WTC11 (cell line): ENCODE data around the gene PAMR1. TPM values are rescaled to one million over a fixed set of nuclear protein-coding genes. Genes with fewer than 3 reads are reported as not detected.

Source experiments
- ATAC-seq: fragments of 200-7000 bp; cut with Tn5 transposase; 2 replicates; pipeline ENCODE4 v1.10.0; 2021; ENCODE audit warnings: mild to moderate bottlenecking, moderate library complexity
- CTCF ChIA-PET: fragments of 300-600 bp; sonication (Branson Sonifier 250); formaldehyde crosslinking; loops from one replicate; lab custom pipeline; 2021; ENCODE audit warnings: antibody characterized with exemption; lab: Charles Lee
- POLR2A ChIA-PET: fragments of 350-600 bp; sonication (Branson Sonifier 250); formaldehyde crosslinking; loops from one replicate; lab custom pipeline; 2021; ENCODE audit warnings: antibody characterized with exemption; lab: Charles Lee
- DNase-seq: peaks from one replicate; pipeline ENCODE4 v3.0.0; 2021; ENCODE audit warnings: low spot score
- H3K27ac Mint-ChIP-seq: 2 replicates; pipeline ENCODE4 v1.8.0; 2021; ENCODE audit warnings: mixed read lengths
- H3K27me3 Mint-ChIP-seq: 2 replicates; pipeline ENCODE4 v1.8.0; 2021; ENCODE audit warnings: low read depth, mild to moderate bottlenecking, moderate library complexity, mixed read lengths
- H3K36me3 Mint-ChIP-seq: 2 replicates; pipeline ENCODE4 v1.8.0; 2021; ENCODE audit warnings: mixed read lengths
- H3K4me1 Mint-ChIP-seq: 2 replicates; pipeline ENCODE4 v1.8.0; 2022; ENCODE audit warnings: mixed read lengths
- H3K4me3 Mint-ChIP-seq: 2 replicates; pipeline ENCODE4 v1.8.0; 2021; ENCODE audit warnings: mild to moderate bottlenecking, moderate library complexity, mixed read lengths
- H3K9me3 Mint-ChIP-seq: 2 replicates; pipeline ENCODE4 v1.8.0; 2021; ENCODE audit warnings: mixed read lengths
- CTCF ChIP-seq: fragments of 200-600 bp; IDR thresholded peaks from 2 replicates; pipeline ENCODE4 v1.8.0; 2022; ENCODE audit warnings: antibody characterized with exemption
- E2F5 ChIP-seq: sonication (generic); formaldehyde crosslinking; IDR thresholded peaks from 2 replicates; pipeline ENCODE4 v1.8.1; 2022; ENCODE audit warnings: mild to moderate bottlenecking, moderate library complexity, missing genetic modification reagents
- ETV6 ChIP-seq: sonication (generic); formaldehyde crosslinking; IDR thresholded peaks from 2 replicates; pipeline ENCODE4 v1.8.1; 2022; ENCODE audit warnings: mild to moderate bottlenecking, missing genetic modification reagents
- FOXK1 ChIP-seq: sonication (generic); formaldehyde crosslinking; IDR thresholded peaks from 2 replicates; pipeline ENCODE4 v1.8.0; 2022; ENCODE audit warnings: mild to moderate bottlenecking, moderate library complexity, missing genetic modification reagents
- HMGA2 ChIP-seq: fragments of 250-450 bp; sonication (Bioruptor Pico); IDR thresholded peaks from 2 replicates; pipeline ENCODE4 v1.4.0; 2021; ENCODE audit warnings: mild to moderate bottlenecking, moderate library complexity
- MAX ChIP-seq: sonication (generic); formaldehyde crosslinking; IDR thresholded peaks from 2 replicates; pipeline ENCODE4 v1.8.0; 2022; ENCODE audit warnings: mild to moderate bottlenecking, missing genetic modification reagents
- OVOL2 ChIP-seq: fragments of 250-450 bp; sonication (Bioruptor Pico); IDR thresholded peaks from 2 replicates; pipeline ENCODE4 v1.9.0; 2021; ENCODE audit warnings: mild to moderate bottlenecking, borderline replicate concordance
- SMAD4 ChIP-seq: sonication (generic); formaldehyde crosslinking; IDR thresholded peaks from 2 replicates; pipeline ENCODE4 v1.8.0; 2022; ENCODE audit warnings: mild to moderate bottlenecking, missing genetic modification reagents
- SOX15 ChIP-seq: fragments of 250-450 bp; sonication (Bioruptor Pico); IDR thresholded peaks from 2 replicates; pipeline ENCODE4 v1.9.0; 2021; ENCODE audit warnings: mild to moderate bottlenecking
- ZNF232 ChIP-seq: sonication (generic); formaldehyde crosslinking; IDR thresholded peaks from 2 replicates; pipeline ENCODE4 v1.8.0; 2022; ENCODE audit warnings: mild to moderate bottlenecking, missing genetic modification reagents
- ZNF263 ChIP-seq: sonication (generic); formaldehyde crosslinking; IDR thresholded peaks from 2 replicates; pipeline ENCODE4 v1.8.1; 2022; ENCODE audit warnings: low read depth, mild to moderate bottlenecking, moderate library complexity, missing genetic modification reagents
- ZNF416 ChIP-seq: fragments of 250-450 bp; sonication (Bioruptor Pico); IDR thresholded peaks from 2 replicates; pipeline ENCODE4 v1.9.0; 2021; ENCODE audit warnings: mild to moderate bottlenecking, inconsistent platforms
- total RNA-seq: library from RNA; stranded (reverse); gene quantifications from 3 replicates; pipeline ENCODE4 v1.2.3, GENCODE V29; 2021
- TF ChIP-seq, protein P1 (sequence below): fragments of 250-450 bp; sonication (Bioruptor Pico); IDR thresholded peaks from 2 replicates; pipeline ENCODE4 v1.9.0; 2021; ENCODE audit warnings: mild to moderate bottlenecking
- TF ChIP-seq, protein P2 (sequence below): sonication (generic); formaldehyde crosslinking; IDR thresholded peaks from 2 replicates; pipeline ENCODE4 v1.8.1; 2023; ENCODE audit warnings: mild to moderate bottlenecking, missing genetic modification reagents
- TF ChIP-seq, protein P3 (sequence below): sonication (generic); formaldehyde crosslinking; IDR thresholded peaks from 2 replicates; pipeline ENCODE4 v1.8.0; 2023; ENCODE audit warnings: missing genetic modification reagents, mild to moderate bottlenecking, borderline replicate concordance

Gene PAMR1
- total RNA-seq, 1 experiment from 2014 or later, result 3.2 TPM

- TF ChIP-seq, protein P1, sequence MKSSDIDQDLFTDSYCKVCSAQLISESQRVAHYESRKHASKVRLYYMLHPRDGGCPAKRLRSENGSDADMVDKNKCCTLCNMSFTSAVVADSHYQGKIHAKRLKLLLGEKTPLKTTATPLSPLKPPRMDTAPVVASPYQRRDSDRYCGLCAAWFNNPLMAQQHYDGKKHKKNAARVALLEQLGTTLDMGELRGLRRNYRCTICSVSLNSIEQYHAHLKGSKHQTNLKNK (CRISPR knock-in tag), result no peak
- TF ChIP-seq, protein P2, sequence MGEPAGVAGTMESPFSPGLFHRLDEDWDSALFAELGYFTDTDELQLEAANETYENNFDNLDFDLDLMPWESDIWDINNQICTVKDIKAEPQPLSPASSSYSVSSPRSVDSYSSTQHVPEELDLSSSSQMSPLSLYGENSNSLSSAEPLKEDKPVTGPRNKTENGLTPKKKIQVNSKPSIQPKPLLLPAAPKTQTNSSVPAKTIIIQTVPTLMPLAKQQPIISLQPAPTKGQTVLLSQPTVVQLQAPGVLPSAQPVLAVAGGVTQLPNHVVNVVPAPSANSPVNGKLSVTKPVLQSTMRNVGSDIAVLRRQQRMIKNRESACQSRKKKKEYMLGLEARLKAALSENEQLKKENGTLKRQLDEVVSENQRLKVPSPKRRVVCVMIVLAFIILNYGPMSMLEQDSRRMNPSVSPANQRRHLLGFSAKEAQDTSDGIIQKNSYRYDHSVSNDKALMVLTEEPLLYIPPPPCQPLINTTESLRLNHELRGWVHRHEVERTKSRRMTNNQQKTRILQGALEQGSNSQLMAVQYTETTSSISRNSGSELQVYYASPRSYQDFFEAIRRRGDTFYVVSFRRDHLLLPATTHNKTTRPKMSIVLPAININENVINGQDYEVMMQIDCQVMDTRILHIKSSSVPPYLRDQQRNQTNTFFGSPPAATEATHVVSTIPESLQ (CRISPR knock-in tag), result no peak
- TF ChIP-seq ZNF263 (CRISPR knock-in tag), result no peak
Measured at GRCh38 chr11:35483131-35483820, 42.1 kb downstream of the PAMR1 start (continued).

- Mint-ChIP-seq H3K36me3 (peaks cover 20% of the 10 kb centered on the region), H3K27me3 (peaks cover 13% of the 10 kb centered on the region; the same call in 1 of the 2 replicates), H3K27ac (no peak overlapping the region), H3K4me1 (peaks cover 19% of the 10 kb centered on the region), H3K4me3 (no peak overlapping the region), H3K9me3 (peaks cover 29% of the 10 kb centered on the region)
- DNase-seq, result no peak
- ATAC-seq, result no peak
- POLR2A ChIA-PET, result no interaction called here
- no peak for TF ChIP-seq E2F5
- TF ChIP-seq, protein P3, sequence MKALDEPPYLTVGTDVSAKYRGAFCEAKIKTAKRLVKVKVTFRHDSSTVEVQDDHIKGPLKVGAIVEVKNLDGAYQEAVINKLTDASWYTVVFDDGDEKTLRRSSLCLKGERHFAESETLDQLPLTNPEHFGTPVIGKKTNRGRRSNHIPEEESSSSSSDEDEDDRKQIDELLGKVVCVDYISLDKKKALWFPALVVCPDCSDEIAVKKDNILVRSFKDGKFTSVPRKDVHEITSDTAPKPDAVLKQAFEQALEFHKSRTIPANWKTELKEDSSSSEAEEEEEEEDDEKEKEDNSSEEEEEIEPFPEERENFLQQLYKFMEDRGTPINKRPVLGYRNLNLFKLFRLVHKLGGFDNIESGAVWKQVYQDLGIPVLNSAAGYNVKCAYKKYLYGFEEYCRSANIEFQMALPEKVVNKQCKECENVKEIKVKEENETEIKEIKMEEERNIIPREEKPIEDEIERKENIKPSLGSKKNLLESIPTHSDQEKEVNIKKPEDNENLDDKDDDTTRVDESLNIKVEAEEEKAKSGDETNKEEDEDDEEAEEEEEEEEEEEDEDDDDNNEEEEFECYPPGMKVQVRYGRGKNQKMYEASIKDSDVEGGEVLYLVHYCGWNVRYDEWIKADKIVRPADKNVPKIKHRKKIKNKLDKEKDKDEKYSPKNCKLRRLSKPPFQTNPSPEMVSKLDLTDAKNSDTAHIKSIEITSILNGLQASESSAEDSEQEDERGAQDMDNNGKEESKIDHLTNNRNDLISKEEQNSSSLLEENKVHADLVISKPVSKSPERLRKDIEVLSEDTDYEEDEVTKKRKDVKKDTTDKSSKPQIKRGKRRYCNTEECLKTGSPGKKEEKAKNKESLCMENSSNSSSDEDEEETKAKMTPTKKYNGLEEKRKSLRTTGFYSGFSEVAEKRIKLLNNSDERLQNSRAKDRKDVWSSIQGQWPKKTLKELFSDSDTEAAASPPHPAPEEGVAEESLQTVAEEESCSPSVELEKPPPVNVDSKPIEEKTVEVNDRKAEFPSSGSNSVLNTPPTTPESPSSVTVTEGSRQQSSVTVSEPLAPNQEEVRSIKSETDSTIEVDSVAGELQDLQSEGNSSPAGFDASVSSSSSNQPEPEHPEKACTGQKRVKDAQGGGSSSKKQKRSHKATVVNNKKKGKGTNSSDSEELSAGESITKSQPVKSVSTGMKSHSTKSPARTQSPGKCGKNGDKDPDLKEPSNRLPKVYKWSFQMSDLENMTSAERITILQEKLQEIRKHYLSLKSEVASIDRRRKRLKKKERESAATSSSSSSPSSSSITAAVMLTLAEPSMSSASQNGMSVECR (CRISPR knock-in tag), result no peak
- TF ChIP-seq ZNF232 (CRISPR knock-in tag), result no peak
- TF ChIP-seq MAX, result no peak
- no peak for TF ChIP-seq SMAD4 (CRISPR knock-in tag)
- CTCF ChIA-PET, result no interaction called here
Measured at GRCh38 chr11:35479731-35480130, 45.7 kb downstream of the PAMR1 start.

- ATAC-seq, result peak; percentile 34
- CTCF ChIA-PET, result interaction anchor here (0.8 to 2.0 kb wide), 5 partner anchors 9 to 787 kb away, joined by 3 to 15 read pairs (median 3); no protein-coding TSS in a partner anchor
- peaks cover 17% of the 10 kb centered on the region for H3K36me3 Mint-ChIP-seq
Measured at GRCh38 chr11:35478471-35479091, 46.8 kb downstream of the PAMR1 start.

More at GRCh38 chr11:35478471-35479091, 46.8 kb downstream of the PAMR1 start:
- Mint-ChIP-seq H3K9me3 (peaks cover 23% of the 10 kb centered on the region), H3K4me3 (0 out of 2 replicates have a peak overlapping the region, but pooled peaks have one; percentile 3), H3K4me1 (peaks cover 19% of the 10 kb centered on the region), H3K27ac (no peak overlapping the region), H3K27me3 (peaks cover 8% of the 10 kb centered on the region; the same call in 1 of the 2 replicates)
- POLR2A ChIA-PET, result no interaction called here
- no peak for DNase-seq
- no peak for TF ChIP-seq SOX15 (CRISPR knock-in tag)
- no peak for TF ChIP-seq HMGA2 (CRISPR knock-in tag)
- TF ChIP-seq OVOL2 (CRISPR knock-in tag), result no peak
- TF ChIP-seq ETV6, result no peak
- TF ChIP-seq ZNF416, result no peak
- no peak for TF ChIP-seq FOXK1
- TF ChIP-seq, protein P3 (CRISPR knock-in tag), result no peak
- TF ChIP-seq CTCF, result no peak
- TF ChIP-seq, all 79 proteins: peak for 0
